NB4 (cell line): ENCODE results near the gene SNTG2.

ENCODE experiments used
- CTCF ChIP-seq: IDR thresholded peaks from one replicate; pipeline ENCODE4 v1.5.1; 2012; ENCODE audit warnings: low read depth, low read length
- POLR2A ChIP-seq: IDR thresholded peaks from 2 replicates; pipeline ENCODE4 v1.6.1; 2011; ENCODE audit warnings: mild to moderate bottlenecking; ENCODE audit not compliant: insufficient read length; ENCODE audit errors: extremely low read depth
- TF ChIP-seq, protein P1 (sequence below): IDR thresholded peaks from 2 replicates; pipeline ENCODE4 v1.6.1; 2011; ENCODE audit warnings: low read depth, low read length

DNA sequence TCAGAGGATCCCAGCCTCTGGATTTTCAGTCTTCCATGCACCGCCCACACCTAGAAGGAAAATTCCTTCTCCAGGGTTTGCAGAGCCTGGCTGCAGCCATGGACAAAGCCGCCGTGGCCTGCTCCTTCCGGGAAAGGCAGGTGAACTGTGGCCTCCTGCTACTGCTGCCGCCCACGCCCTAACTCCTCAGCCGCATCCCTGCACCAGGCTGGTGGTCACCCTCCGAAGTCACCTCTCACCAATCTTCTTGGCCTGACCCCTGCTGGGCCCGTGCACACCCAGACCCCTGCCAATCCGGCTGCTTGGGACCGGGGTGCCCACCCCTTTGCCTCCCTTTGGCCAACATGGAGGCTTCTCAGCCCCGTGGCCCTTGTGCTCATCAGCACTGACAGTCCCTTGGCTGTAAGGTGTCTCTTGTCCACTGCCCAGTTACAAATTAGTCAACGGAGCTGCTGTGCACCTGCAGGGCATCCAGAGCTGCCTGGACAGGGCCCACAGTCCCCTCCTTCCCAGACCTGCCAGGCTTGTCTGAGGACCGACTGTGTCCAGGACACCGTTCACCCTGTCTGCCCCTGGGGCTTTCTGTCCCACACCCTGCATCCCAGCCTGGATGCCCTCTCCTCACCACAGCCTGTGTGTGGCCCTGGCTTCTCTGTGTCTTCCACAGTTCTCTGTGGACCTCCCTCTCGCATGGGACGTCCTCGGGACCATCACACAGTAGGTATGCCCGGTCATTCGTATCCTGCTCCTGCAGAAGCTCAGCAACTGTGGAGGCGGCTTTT lies 332.6 kb downstream of the SNTG2 start:
- TF ChIP-seq CTCF (no peak), POLR2A (no peak)
- TF ChIP-seq, protein P1, sequence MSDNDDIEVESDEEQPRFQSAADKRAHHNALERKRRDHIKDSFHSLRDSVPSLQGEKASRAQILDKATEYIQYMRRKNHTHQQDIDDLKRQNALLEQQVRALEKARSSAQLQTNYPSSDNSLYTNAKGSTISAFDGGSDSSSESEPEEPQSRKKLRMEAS: no peak
